Measurements from ENCODE around the gene PRR3. TPM values are rescaled to one million over a fixed set of nuclear protein-coding genes. Genes with fewer than 3 reads are reported as not detected.
"Not testable (repeated sequence)": the region's sequence is repeated elsewhere in the genome, so short reads cannot be mapped to it uniquely, and the experiment has no call there.

Gene PRR3
- total RNA-seq, 1 experiment from 2014 or later, result 8.5 TPM

DNA sequence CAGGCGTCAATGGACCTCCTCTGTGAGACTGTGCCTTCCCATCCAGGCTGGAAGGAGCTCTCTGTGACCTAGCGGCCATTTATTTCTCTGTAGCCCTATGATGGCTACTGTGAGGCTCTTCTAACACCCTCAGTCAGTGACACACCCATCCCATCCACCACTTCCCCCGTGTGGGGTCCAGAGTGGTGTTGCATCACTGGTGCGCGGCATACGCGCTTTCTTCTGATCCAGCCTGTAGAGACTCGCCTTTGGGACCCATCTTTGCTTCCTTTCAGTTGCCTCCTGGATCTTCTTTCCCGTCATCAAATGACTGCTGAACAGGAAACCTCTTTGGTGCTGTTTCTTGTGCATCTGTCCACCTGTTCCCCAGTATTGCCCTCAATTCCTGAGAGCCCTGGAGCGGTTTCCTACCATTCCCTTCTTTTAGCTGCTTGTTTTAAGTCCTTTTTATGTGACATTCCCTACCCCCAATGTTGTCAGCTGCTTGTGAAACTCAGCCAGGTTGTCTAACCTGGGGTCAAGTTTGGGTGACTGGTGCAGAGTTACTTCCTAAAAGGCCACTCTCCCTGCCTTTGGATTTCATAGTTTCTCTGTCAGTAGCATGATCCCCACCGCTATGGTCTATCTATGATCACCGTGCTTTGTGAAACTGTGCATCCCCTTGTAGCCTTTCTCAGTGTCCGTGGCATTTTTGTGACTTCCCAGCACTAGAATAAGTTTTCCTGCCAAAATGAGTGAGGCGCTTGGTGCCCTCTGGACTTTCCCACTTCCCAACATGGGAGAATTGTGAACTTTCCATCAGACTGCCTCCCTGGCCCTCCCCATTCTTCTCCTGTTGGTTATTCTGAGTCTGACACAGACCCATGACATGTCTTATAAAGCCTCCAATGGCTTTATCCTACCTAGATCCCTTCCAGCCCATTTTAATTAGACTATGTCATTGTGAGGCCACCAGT lies 5.7 kb downstream of the PRR3 start:
- no peak for DNase-seq (ENCODE audit: low read depth, low spot score)
- in situ Hi-C loops (cut with HindIII; ENCODE audit: low pct_unique_long_range_greater_than_20kb, low sequenced_read_pairs), result no loop called here

- DNase-seq (ENCODE audit: low read depth, low spot score), result no peak
- in situ Hi-C loops (cut with HindIII; ENCODE audit: low pct_unique_long_range_greater_than_20kb, low sequenced_read_pairs), result no loop called here
Observed at GRCh38 chr6:30564114-30564513, 7.0 kb downstream of the PRR3 start.

DNA sequence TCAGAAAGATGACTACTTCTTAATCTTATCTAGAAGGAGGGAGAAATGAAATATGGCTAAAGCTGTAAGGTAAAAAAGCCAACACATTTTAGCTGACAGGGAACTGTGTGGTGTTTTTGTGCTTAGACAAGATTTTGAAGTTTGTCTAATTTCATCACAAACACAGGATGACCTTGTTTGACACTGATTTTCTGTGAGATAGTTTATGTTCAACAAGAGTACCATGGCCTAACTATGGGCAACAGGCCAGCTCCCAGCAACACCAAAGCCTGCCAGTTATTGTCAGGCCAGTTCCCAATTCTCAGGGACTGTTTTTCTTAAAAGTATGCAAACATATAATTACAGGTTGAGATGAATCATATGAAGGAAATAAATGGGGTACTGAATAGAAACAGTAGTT lies 8.7 kb downstream of the PRR3 start:
- no peak for DNase-seq (ENCODE audit: low read depth, low spot score)
- in situ Hi-C loops (cut with HindIII; ENCODE audit: low pct_unique_long_range_greater_than_20kb, low sequenced_read_pairs), result no loop called here

- in situ Hi-C loops (cut with HindIII; ENCODE audit: low pct_unique_long_range_greater_than_20kb, low sequenced_read_pairs), result no loop called here
- DNase-seq (ENCODE audit: low read depth, low spot score), result no peak
Observed at GRCh38 chr6:30568245-30568644, 11.2 kb downstream of the PRR3 start.

- no peak for DNase-seq (ENCODE audit: low read depth, low spot score)
- in situ Hi-C loops (cut with HindIII; ENCODE audit: low pct_unique_long_range_greater_than_20kb, low sequenced_read_pairs), result no loop called here
Observed at GRCh38 chr6:30570263-30570662, 13.2 kb downstream of the PRR3 start.

DNA sequence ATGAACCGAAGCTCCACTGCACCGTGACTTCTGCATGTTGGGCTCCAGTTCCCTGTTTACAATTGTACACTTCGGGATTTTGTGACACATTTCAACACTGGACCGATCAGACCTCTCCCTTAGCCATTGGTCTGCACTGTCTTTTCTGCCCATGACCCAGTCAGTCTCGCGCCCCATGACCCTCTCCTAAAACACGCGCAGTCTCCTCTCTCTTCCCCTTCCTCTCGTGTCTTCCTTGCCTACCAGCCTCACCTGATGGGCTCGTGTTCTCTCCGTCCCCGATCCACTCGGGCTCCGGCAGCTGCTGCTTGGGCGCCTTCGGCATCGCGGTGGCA lies 13.6 kb downstream of the PRR3 start:
- no peak for DNase-seq (ENCODE audit: low read depth, low spot score)
- in situ Hi-C loops (cut with HindIII; ENCODE audit: low pct_unique_long_range_greater_than_20kb, low sequenced_read_pairs), result no loop called here

GRCh38 chr6:30571075-30571761 lies 14.1 kb downstream of the PRR3 start, which contains the start of gene ABCF1:
TSS of gene ABCF1 (plus strand) at chr6:30571442. CDS start at chr6:30571488, 46 bp downstream.
- DNase-seq (ENCODE audit: low read depth, low spot score), result peak; percentile 94
- in situ Hi-C loops (cut with HindIII; ENCODE audit: low pct_unique_long_range_greater_than_20kb, low sequenced_read_pairs), result no loop called here

- DNase-seq (ENCODE audit: low read depth, low spot score), result no peak
- in situ Hi-C loops (cut with HindIII; ENCODE audit: low pct_unique_long_range_greater_than_20kb, low sequenced_read_pairs), result no loop called here
Observed at GRCh38 chr6:30571762-30572082, 14.6 kb downstream of the PRR3 start.

DNA sequence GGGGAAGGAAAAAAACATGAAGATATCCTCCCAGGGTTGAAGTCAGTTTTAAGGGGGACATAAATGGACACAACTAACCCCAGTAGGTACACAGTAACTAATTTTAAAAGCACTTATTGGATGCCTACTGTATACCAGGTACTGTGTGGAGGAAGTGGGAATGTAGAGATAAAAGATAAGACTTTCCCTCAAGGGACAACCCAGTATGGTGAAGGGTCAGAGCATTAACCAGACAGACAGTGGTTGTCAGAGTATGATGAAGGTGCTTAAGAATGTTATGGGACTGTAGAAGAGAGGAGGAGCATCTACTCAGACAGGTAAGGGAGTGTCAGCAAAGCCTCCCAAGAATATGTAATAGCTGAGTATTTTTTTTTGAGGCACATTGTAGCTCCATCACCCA lies 15.1 kb downstream of the PRR3 start:
- in situ Hi-C loops (cut with HindIII; ENCODE audit: low pct_unique_long_range_greater_than_20kb, low sequenced_read_pairs), result no loop called here

DNA sequence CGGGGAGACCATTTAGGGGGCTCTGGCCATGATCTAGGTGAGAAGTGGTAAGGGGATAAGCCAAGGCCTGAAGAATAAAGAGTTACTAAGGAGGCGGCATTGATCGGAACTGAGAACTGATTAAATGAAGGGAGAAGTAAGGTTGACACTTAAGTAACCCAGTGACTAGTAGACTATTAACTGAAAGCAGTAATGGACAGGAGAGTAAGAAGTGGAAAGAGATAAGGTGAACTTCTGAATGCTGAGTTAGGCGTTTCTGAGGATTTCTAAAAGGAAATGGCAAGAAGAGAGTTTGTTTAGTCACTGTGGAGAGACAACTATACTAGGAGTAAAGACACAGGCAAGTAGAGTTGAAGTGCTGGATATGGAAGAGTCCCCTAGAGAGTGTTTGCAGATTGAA lies 16.0 kb downstream of the PRR3 start:
- DNase-seq (ENCODE audit: low read depth, low spot score), result no peak
- in situ Hi-C loops (cut with HindIII; ENCODE audit: low pct_unique_long_range_greater_than_20kb, low sequenced_read_pairs), result no loop called here

More for the DNA sequence above, 15.1 kb downstream of the PRR3 start:
- DNase-seq (ENCODE audit: low read depth, low spot score), result no peak

GRCh38 chr6:30578051-30578450 lies 21.0 kb downstream of the PRR3 start:
- in situ Hi-C loops (cut with HindIII; ENCODE audit: low pct_unique_long_range_greater_than_20kb, low sequenced_read_pairs), result no loop called here
- no peak for DNase-seq (ENCODE audit: low read depth, low spot score)

GRCh38 chr6:30583921-30584320 lies 26.8 kb downstream of the PRR3 start:
- no peak for DNase-seq (ENCODE audit: low read depth, low spot score)
- in situ Hi-C loops (cut with HindIII; ENCODE audit: low pct_unique_long_range_greater_than_20kb, low sequenced_read_pairs), result no loop called here

GRCh38 chr6:30589754-30590358 lies 32.8 kb downstream of the PRR3 start:
- no peak for DNase-seq (ENCODE audit: low read depth, low spot score)
- in situ Hi-C loops (cut with HindIII; ENCODE audit: low pct_unique_long_range_greater_than_20kb, low sequenced_read_pairs), result no loop called here

DNA sequence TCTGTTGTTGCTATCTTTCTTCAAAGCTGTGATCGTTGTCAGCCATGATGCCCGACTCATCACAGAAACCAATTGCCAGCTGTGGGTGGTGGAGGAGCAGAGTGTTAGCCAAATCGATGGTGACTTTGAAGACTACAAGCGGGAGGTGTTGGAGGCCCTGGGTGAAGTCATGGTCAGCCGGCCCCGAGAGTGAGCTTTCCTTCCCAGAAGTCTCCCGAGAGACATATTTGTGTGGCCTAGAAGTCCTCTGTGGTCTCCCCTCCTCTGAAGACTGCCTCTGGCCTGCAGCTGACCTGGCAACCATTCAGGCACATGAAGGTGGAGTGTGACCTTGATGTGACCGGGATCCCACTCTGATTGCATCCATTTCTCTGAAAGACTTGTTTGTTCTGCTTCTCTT lies 33.4 kb downstream of the PRR3 start:
- DNase-seq (ENCODE audit: low read depth, low spot score), result no peak
- in situ Hi-C loops (cut with HindIII; ENCODE audit: low pct_unique_long_range_greater_than_20kb, low sequenced_read_pairs), result no loop called here

DNA sequence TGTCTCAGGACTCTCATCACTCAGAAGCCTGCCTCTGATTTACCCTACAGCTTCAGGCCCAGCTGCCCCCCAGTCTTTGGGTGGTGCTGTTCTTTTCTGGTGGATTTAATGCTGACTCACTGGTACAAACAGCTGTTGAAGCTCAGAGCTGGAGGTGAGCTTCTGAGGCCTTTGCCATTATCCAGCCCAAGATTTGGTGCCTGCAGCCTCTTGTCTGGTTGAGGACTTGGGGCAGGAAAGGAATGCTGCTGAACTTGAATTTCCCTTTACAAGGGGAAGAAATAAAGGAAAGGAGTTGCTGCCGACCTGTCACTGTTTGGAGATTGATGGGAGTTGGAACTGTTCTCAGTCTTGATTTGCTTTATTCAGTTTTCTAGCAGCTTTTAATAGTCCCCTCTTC lies 33.9 kb downstream of the PRR3 start:
- DNase-seq (ENCODE audit: low read depth, low spot score), result no peak
- in situ Hi-C loops (cut with HindIII; ENCODE audit: low pct_unique_long_range_greater_than_20kb, low sequenced_read_pairs), result no loop called here

- in situ Hi-C loops (cut with HindIII; ENCODE audit: low pct_unique_long_range_greater_than_20kb, low sequenced_read_pairs), result no loop called here
- DNase-seq (ENCODE audit: low read depth, low spot score), result no peak
Observed at GRCh38 chr6:30592287-30592686, 35.2 kb downstream of the PRR3 start.

DNA sequence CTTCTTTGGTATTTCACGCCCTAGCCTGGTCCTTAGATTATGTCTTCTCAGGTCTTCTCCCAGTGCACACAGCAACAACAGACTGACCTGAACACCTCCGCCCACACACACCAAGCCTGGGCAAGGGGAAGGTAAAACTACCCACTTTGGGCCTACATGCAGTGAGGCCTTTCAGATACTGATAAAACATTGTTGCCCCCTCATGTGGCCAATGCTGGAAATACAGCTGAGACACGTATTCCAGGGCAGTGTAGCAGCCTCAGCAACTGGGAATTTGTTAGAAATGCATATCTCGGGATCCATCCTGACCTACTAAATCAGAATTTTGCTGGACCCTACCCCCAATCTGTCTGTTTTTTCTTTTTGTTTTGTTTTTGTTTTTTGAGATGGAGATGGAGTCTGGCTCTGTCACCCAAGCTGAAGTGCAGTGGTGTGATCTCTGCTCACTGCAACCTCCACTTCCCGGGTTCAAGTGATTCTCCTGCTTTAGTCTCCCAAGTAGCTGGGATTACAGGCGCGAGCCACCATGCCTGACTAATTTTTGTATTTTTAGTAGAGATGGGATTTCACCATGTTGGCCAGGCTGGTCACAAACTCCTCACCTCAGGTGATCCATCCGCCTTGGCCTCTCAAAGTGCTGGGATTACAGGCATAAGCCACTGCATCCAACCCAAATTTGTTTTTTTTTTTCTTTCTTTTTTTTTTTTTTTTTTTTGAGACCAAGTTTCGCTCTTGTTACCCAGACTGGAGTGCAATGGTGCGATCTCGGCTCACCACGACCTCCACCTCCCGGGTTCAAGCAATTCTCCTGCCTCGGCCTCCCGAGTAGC lies 40.4 kb downstream of the PRR3 start:
- DNase-seq (ENCODE audit: low read depth, low spot score), result peak; percentile 89
- in situ Hi-C loops (cut with HindIII; ENCODE audit: low pct_unique_long_range_greater_than_20kb, low sequenced_read_pairs), result not testable (repeated sequence)

Data from SK-MEL-5 (cell line).